ENCODE results near the gene KIF25.

The KIF25 gene

GRCh38 chr6:167981916-167982462 lies 15.5 kb upstream of the KIF25 start:
- no peak for DNase-seq (ENCODE audit: low read depth)
- H3K4me3 ChIP-seq (ENCODE audit: low read depth, low read length): no peak overlapping the region
- no peak for TF ChIP-seq CTCF (IDR thresholded peaks at IDR 0.05; ENCODE audit: low read depth, low read length)
- no peak for TF ChIP-seq MAX (IDR thresholded peaks at IDR 0.05; ENCODE audit: low read depth, low read length)
- TF ChIP-seq POLR2A (IDR thresholded peaks at IDR 0.05; ENCODE audit: extremely low read depth, insufficient read length): no peak
- TF ChIP-seq MYC (IDR thresholded peaks at IDR 0.05; ENCODE audit: low read depth, low read length): no peak

GRCh38 chr6:167984144-167984719 lies 13.2 kb upstream of the KIF25 start:
- H3K4me3 ChIP-seq (ENCODE audit: low read depth, low read length): no peak overlapping the region
- no peak for DNase-seq (ENCODE audit: low read depth)
- TF ChIP-seq MAX (IDR thresholded peaks at IDR 0.05; ENCODE audit: low read depth, low read length) (no peak), POLR2A (IDR thresholded peaks at IDR 0.05; ENCODE audit: extremely low read depth, insufficient read length) (no peak), CTCF (IDR thresholded peaks at IDR 0.05; ENCODE audit: low read depth, low read length) (no peak), MYC (IDR thresholded peaks at IDR 0.05; ENCODE audit: low read depth, low read length) (no peak)

GRCh38 chr6:167984876-167985604 lies 12.4 kb upstream of the KIF25 start:
- no peak for TF ChIP-seq MYC (IDR thresholded peaks at IDR 0.05; ENCODE audit: low read depth, low read length)
- DNase-seq (ENCODE audit: low read depth): no peak
- no peak overlapping the region for H3K4me3 ChIP-seq (ENCODE audit: low read depth, low read length)

- no peak for TF ChIP-seq MYC (IDR thresholded peaks at IDR 0.05; ENCODE audit: low read depth, low read length)
- TF ChIP-seq CTCF (IDR thresholded peaks at IDR 0.05; ENCODE audit: low read depth, low read length): no peak
- TF ChIP-seq MAX (IDR thresholded peaks at IDR 0.05; ENCODE audit: low read depth, low read length): no peak
- no peak for TF ChIP-seq POLR2A (IDR thresholded peaks at IDR 0.05; ENCODE audit: extremely low read depth, insufficient read length)
- no peak for DNase-seq (ENCODE audit: low read depth)
- H3K4me3 ChIP-seq (ENCODE audit: low read depth, low read length): no peak overlapping the region
These were observed 11.4 kb upstream of the KIF25 start for GRCh38 chr6:167985911-167986595.

GRCh38 chr6:167987396-167988153 lies 9.9 kb upstream of the KIF25 start:
- H3K4me3 ChIP-seq (ENCODE audit: low read depth, low read length): no peak overlapping the region
- no peak for TF ChIP-seq MAX (IDR thresholded peaks at IDR 0.05; ENCODE audit: low read depth, low read length)
- no peak for DNase-seq (ENCODE audit: low read depth)

- TF ChIP-seq MYC (IDR thresholded peaks at IDR 0.05; ENCODE audit: low read depth, low read length) (no peak), CTCF (IDR thresholded peaks at IDR 0.05; ENCODE audit: low read depth, low read length) (no peak), MAX (IDR thresholded peaks at IDR 0.05; ENCODE audit: low read depth, low read length) (no peak), POLR2A (IDR thresholded peaks at IDR 0.05; ENCODE audit: extremely low read depth, insufficient read length) (no peak)
These were observed 9.3 kb upstream of the KIF25 start for GRCh38 chr6:167988154-167988495.

More at GRCh38 chr6:167988154-167988495, 9.3 kb upstream of the KIF25 start:
- no peak for DNase-seq (ENCODE audit: low read depth)
- no peak overlapping the region for H3K4me3 ChIP-seq (ENCODE audit: low read depth, low read length)
